Measurements from ENCODE around the gene SNN.

DNA sequence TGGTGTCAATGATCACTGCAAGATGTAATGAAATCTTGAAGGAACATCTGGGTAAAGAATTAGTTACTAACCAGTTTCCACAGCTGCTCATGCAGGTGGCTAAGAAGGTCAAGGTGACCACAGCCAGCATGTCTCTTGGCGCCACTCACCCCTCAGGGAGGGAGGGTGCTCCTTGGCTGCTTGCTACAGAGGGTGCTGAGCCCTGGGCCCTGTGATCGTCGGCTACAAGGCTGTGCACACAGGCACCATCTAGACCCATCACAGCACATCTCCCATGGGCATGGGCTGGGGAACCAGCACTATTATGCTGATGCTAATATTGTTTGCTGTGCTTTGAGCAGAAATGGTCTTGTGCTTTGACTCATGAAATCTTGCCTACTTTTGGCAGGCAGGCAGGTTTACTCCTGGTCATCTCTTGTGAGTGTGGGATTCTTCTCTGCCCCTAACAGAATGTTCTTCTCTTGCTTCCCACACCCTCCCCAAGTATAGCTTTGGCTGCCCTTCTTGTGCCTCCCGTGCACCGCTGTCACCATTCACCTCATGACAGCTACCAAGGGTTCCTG lies 38.0 kb downstream of the SNN start:
- TF ChIP-seq, protein P1, sequence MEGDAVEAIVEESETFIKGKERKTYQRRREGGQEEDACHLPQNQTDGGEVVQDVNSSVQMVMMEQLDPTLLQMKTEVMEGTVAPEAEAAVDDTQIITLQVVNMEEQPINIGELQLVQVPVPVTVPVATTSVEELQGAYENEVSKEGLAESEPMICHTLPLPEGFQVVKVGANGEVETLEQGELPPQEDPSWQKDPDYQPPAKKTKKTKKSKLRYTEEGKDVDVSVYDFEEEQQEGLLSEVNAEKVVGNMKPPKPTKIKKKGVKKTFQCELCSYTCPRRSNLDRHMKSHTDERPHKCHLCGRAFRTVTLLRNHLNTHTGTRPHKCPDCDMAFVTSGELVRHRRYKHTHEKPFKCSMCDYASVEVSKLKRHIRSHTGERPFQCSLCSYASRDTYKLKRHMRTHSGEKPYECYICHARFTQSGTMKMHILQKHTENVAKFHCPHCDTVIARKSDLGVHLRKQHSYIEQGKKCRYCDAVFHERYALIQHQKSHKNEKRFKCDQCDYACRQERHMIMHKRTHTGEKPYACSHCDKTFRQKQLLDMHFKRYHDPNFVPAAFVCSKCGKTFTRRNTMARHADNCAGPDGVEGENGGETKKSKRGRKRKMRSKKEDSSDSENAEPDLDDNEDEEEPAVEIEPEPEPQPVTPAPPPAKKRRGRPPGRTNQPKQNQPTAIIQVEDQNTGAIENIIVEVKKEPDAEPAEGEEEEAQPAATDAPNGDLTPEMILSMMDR (IDR thresholded peaks at IDR 0.05) = no peak
- TF ChIP-seq ZFX (IDR thresholded peaks at IDR 0.05; ENCODE audit: borderline replicate concordance) = no peak

Data from 22Rv1 (cell line).